Fibroblast of mammary gland (primary cell): ENCODE results near the gene SYT8.

ENCODE experiments used
- DNase-seq: peaks from one replicate; pipeline ENCODE4 v3.0.0-alpha.2; 2010; ENCODE audit warnings: low read depth
- H3K4me3 ChIP-seq: 2 replicates; pipeline ENCODE4 v1.5.1; 2011; ENCODE audit warnings: low read depth, mild to moderate bottlenecking, low read length, moderate library complexity; ENCODE audit not compliant: control insufficient read depth
- TF ChIP-seq, protein P1 (sequence below): conservative IDR thresholded peaks from 2 replicates; pipeline ENCODE4 v1.5.1; 2011; ENCODE audit warnings: low read depth, low read length, inconsistent platforms; ENCODE audit not compliant: control insufficient read depth, insufficient read depth

The SYT8 gene

DNA sequence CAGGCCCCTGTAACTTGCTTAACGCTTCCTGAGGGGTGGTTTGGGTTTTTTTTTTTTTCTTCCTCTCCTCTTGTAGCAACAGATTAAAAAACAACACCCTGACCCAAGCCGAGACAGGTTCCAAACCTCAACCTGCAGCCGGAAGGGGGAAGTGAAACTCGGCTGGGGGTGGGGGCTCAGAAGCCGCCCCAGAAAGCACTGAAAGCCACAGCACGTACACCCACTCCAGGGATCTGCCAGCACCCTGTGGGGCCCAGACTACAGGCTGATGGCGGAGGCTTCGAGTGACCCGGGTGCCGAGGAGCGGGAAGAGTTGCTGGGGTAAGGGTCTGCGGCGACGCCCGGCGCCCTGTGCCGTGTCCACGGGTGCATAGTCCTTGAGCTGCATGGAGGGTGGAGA lies 18.1 kb downstream of the SYT8 start, which contains the start of gene LSP1:
Gene LSP1 (plus strand): TSS at position 208 of the 400 bp plus-strand sequence. CDS start 61 bp downstream, at position 269.
- DNase-seq = no peak
- TF ChIP-seq, protein P1, sequence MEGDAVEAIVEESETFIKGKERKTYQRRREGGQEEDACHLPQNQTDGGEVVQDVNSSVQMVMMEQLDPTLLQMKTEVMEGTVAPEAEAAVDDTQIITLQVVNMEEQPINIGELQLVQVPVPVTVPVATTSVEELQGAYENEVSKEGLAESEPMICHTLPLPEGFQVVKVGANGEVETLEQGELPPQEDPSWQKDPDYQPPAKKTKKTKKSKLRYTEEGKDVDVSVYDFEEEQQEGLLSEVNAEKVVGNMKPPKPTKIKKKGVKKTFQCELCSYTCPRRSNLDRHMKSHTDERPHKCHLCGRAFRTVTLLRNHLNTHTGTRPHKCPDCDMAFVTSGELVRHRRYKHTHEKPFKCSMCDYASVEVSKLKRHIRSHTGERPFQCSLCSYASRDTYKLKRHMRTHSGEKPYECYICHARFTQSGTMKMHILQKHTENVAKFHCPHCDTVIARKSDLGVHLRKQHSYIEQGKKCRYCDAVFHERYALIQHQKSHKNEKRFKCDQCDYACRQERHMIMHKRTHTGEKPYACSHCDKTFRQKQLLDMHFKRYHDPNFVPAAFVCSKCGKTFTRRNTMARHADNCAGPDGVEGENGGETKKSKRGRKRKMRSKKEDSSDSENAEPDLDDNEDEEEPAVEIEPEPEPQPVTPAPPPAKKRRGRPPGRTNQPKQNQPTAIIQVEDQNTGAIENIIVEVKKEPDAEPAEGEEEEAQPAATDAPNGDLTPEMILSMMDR = no peak
- no peak within 1 kb of the TSS for H3K4me3 ChIP-seq

GRCh38 chr11:1853376-1854131 lies 18.8 kb downstream of the SYT8 start:
- DNase-seq = no peak
- H3K4me3 ChIP-seq = no peak overlapping the region
- TF ChIP-seq, protein P1 = no peak

DNA sequence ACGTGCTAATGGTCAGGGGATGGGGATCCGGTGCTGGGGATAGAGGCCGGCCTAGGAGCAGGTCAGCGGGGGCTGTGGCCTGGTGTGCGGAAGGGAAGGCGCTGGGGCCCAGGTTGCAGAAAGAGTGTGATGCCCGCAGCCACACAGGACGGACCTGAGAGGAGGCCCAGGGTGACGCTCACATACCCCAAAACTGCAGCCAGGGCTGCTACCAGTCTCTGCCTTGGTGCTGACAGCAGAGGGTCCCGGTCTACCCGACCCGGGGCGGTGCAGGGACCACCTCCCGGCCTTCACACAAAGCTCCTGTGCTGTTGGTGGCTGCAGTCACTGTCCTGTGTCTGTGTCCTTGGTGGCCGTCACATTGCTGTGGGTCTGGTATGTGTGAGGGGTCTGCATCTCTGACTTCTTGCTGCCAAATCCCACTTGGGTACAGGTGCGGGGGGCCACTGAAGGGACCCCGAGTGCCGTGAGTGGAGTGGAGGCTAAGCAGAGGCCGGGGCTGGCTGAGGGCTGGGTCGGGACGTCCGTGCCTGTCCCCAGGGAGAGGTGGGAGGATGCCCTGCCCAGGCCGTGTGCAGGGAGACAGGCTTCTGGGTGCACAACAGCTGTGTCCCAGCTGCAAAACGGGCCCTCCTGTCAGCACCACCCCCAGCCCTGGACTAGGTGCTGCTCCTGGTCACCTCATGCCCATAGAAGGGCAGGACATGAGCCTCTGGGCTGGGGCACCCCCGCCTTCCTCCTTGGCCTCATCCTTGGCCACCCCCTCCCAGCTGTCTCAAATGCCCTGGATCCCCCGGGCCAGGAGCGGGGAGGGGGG lies 19.6 kb downstream of the SYT8 start:
- H3K4me3 ChIP-seq = no peak overlapping the region
- DNase-seq = no peak
- TF ChIP-seq, protein P1 = no peak

- H3K4me3 ChIP-seq = no peak overlapping the region
- DNase-seq = no peak
- TF ChIP-seq, protein P1 = no peak
Observed at GRCh38 chr11:1854949-1855885, 20.4 kb downstream of the SYT8 start.

- DNase-seq = no peak
- H3K4me3 ChIP-seq = no peak overlapping the region
- TF ChIP-seq, protein P1 = no peak
Observed at GRCh38 chr11:1855886-1856265, 21.1 kb downstream of the SYT8 start.
